Trophoblast cell (in vitro differentiated cells and primary cell): Measurements from ENCODE around the gene ZNF469.

Experiments used
- DNase-seq, 2 donors: peaks; one replicate each; pipeline ENCODE4 v3.0.0-alpha.2; 2016
- H2AFZ ChIP-seq: 2 replicates; pipeline ENCODE4 v1.6.1; 2013; ENCODE audit warnings: low read length, moderate library complexity, mild to moderate bottlenecking; ENCODE audit not compliant: insufficient read depth, poor library complexity
- H2AK5ac ChIP-seq: 2 replicates; pipeline ENCODE4 v1.6.1; 2013; ENCODE audit warnings: mild to moderate bottlenecking, low read length
- H2BK120ac ChIP-seq: 2 replicates; pipeline ENCODE4 v1.6.1; 2013; ENCODE audit warnings: low read length, mild to moderate bottlenecking, moderate library complexity; ENCODE audit not compliant: insufficient read depth, poor library complexity
- H2BK12ac ChIP-seq: 2 replicates; pipeline ENCODE4 v1.6.1; 2013; ENCODE audit warnings: mild to moderate bottlenecking, low read length, moderate library complexity
- H2BK5ac ChIP-seq: 2 replicates; pipeline ENCODE4 v1.6.1; 2013; ENCODE audit warnings: low read length, low read depth, moderate library complexity, mild to moderate bottlenecking; ENCODE audit not compliant: poor library complexity
- H3K14ac ChIP-seq: 2 replicates; pipeline ENCODE4 v1.6.1; 2013; ENCODE audit warnings: mild to moderate bottlenecking, low read length
- H3K18ac ChIP-seq: 2 replicates; pipeline ENCODE4 v1.6.1; 2013; ENCODE audit warnings: mild to moderate bottlenecking, low read length
- H3K23ac ChIP-seq: 2 replicates; pipeline ENCODE4 v1.6.1; 2013; ENCODE audit warnings: low read length
- H3K27ac ChIP-seq: 2 replicates; pipeline ENCODE4 v1.5.1; 2013; ENCODE audit warnings: low read depth, mild to moderate bottlenecking, inconsistent platforms, low read length, moderate library complexity
- H3K27me3 ChIP-seq: 2 replicates; pipeline ENCODE4 v1.6.1; 2013; ENCODE audit warnings: inconsistent platforms, mild to moderate bottlenecking, low read length, moderate library complexity; ENCODE audit not compliant: insufficient read depth
- H3K36me3 ChIP-seq, 2 experiments: 1 replicate in 1 of 2; 2 replicates in 1 of 2; pipeline ENCODE4 v1.6.1; 2013; ENCODE audit warnings: low read length in 2 of 2, mild to moderate bottlenecking in 2 of 2, moderate library complexity in 1 of 2; ENCODE audit not compliant: insufficient read depth in 2 of 2, control insufficient read depth in 1 of 2
- H3K4ac ChIP-seq: 2 replicates; pipeline ENCODE4 v1.6.1; 2013; ENCODE audit warnings: low read depth, mild to moderate bottlenecking, low read length, moderate library complexity
- H3K4me1 ChIP-seq, 2 experiments: 1 replicate in 1 of 2; 2 replicates in 1 of 2; pipeline ENCODE4 v1.6.1; 2013; ENCODE audit warnings: low read length in 2 of 2, mild to moderate bottlenecking in 2 of 2, moderate library complexity in 1 of 2; ENCODE audit not compliant: insufficient read depth in 2 of 2, control insufficient read depth in 1 of 2
- H3K4me2 ChIP-seq: 2 replicates; pipeline ENCODE4 v1.6.1; 2013; ENCODE audit warnings: inconsistent platforms, mild to moderate bottlenecking, low read length, moderate library complexity
- H3K4me3 ChIP-seq: 2 replicates; pipeline ENCODE4 v1.5.1; 2013; ENCODE audit warnings: mild to moderate bottlenecking, low read depth, low read length, inconsistent platforms
- H3K79me1 ChIP-seq: one replicate; pipeline ENCODE4 v1.6.1; 2013; ENCODE audit warnings: low read length
- H3K79me2 ChIP-seq: 2 replicates; pipeline ENCODE4 v1.6.1; 2013; ENCODE audit warnings: low read length, mild to moderate bottlenecking; ENCODE audit not compliant: control insufficient read depth, insufficient read depth, poor library complexity
- H3K9ac ChIP-seq: 2 replicates; pipeline ENCODE4 v1.6.1; 2013; ENCODE audit warnings: mild to moderate bottlenecking, low read length
- H3K9me3 ChIP-seq: 2 replicates; pipeline ENCODE4 v1.6.1; 2013; ENCODE audit warnings: low read depth, mild to moderate bottlenecking, control low read depth, inconsistent platforms, low read length; ENCODE audit not compliant: insufficient read depth
- H4K12ac ChIP-seq: 2 replicates; pipeline ENCODE4 v1.6.1; 2013; ENCODE audit warnings: low read depth, mild to moderate bottlenecking, low read length, moderate library complexity
- H4K8ac ChIP-seq: 2 replicates; pipeline ENCODE4 v1.6.1; 2013; ENCODE audit warnings: low read depth, mild to moderate bottlenecking, low read length, moderate library complexity
- H4K91ac ChIP-seq: one replicate; pipeline ENCODE4 v1.6.1; 2013; ENCODE audit warnings: low read depth, mild to moderate bottlenecking, low read length, moderate library complexity
- WGBS: extraction: QIAGEN DNeasy Blood & Tissue Kit; methylation state at CpG from one replicate; pipeline ENCODE4 v1.1.7; 2013; ENCODE audit warnings: missing lambda C conversion rate; ENCODE audit not compliant: insufficient read length, insufficient coverage; ENCODE audit errors: extremely low coverage; 5-methylcytosine and 5-hydroxymethylcytosine counted together

Gene ZNF469

DNA sequence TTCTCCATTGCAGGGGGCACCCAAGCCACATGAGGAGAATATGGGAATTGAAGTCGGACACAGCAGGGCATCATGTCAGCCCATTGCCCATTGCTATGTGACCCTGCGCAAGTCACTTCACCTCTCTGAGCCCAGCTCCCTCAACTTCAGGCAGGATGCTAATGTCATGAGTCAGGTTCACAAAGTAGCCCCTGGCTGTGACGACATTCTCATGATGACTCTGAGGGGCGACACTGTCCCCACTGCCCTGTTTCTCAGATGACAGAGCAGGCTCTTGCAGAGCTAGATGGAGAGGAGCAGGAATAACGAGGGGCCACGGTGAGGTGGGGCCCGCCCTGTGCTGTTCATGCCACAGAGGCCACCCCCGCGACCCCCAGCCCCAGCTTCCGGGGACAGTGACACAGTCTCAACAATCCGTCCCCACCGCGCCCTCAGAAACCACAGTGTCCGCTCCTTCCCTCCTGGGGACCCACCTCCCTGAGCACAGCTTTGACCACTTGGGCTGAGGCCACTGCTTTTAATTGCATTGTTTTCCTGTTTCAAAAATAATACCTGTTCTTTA, 13.2 kb upstream of the ZNF469 start:
- H3K27ac ChIP-seq: no peak overlapping the region
- H3K4me3 ChIP-seq: no peak overlapping the region
- H2AK5ac ChIP-seq: no peak overlapping the region
- H4K8ac ChIP-seq: no peak overlapping the region
- no peak overlapping the region for H3K9ac ChIP-seq
- H2BK120ac ChIP-seq: no peak overlapping the region
- H3K36me3 ChIP-seq: no peaks in the 10 kb centered on the region
- no peaks in the 10 kb centered on the region for H3K79me1 ChIP-seq
- H3K79me2 ChIP-seq: no peaks in the 10 kb centered on the region
- H3K4me1 ChIP-seq: no peaks in the 10 kb centered on the region
- H3K18ac ChIP-seq: no peak overlapping the region
- H3K23ac ChIP-seq: no peak overlapping the region
- H3K14ac ChIP-seq: no peak overlapping the region
- no peak overlapping the region for H3K4me2 ChIP-seq
- no CpG with 5 or more reads among the region's 14 CpGs for WGBS
- H4K91ac ChIP-seq: no peak overlapping the region
- H3K27me3 ChIP-seq: no peaks in the 10 kb centered on the region
- H3K9me3 ChIP-seq: peaks cover 10% of the 10 kb centered on the region
- no peak overlapping the region for H2BK5ac ChIP-seq
- H2BK12ac ChIP-seq: no peak overlapping the region
- no peak overlapping the region for H3K4ac ChIP-seq
- no peak overlapping the region for H4K12ac ChIP-seq
- no peak overlapping the region for H2AFZ ChIP-seq
- no peak for DNase-seq

GRCh38 chr16:88370365-88370764, 12.4 kb upstream of the ZNF469 start:
- no peaks in the 10 kb centered on the region for H3K79me1 ChIP-seq
- H3K27ac ChIP-seq: no peak overlapping the region
- no peak overlapping the region for H3K14ac ChIP-seq
- H3K36me3 ChIP-seq: no peaks in the 10 kb centered on the region
- H3K18ac ChIP-seq: no peak overlapping the region
- H3K4me2 ChIP-seq: no peak overlapping the region
- no peak overlapping the region for H2BK5ac ChIP-seq
- H3K9me3 ChIP-seq: peaks cover 10% of the 10 kb centered on the region
- H2BK120ac ChIP-seq: no peak overlapping the region
- no peak overlapping the region for H3K23ac ChIP-seq
- no peak overlapping the region for H2BK12ac ChIP-seq
- no peak for DNase-seq
- no CpG with 5 or more reads among the region's 15 CpGs for WGBS
- H4K91ac ChIP-seq: no peak overlapping the region
- no peak overlapping the region for H4K8ac ChIP-seq
- no peaks in the 10 kb centered on the region for H3K27me3 ChIP-seq
- no peaks in the 10 kb centered on the region for H3K79me2 ChIP-seq
- H2AFZ ChIP-seq: no peak overlapping the region
- no peak overlapping the region for H3K4ac ChIP-seq
- H2AK5ac ChIP-seq: no peak overlapping the region
- no peak overlapping the region for H3K9ac ChIP-seq
- H4K12ac ChIP-seq: no peak overlapping the region
- H3K4me3 ChIP-seq: no peak overlapping the region
- H3K4me1 ChIP-seq: no peaks in the 10 kb centered on the region

DNA sequence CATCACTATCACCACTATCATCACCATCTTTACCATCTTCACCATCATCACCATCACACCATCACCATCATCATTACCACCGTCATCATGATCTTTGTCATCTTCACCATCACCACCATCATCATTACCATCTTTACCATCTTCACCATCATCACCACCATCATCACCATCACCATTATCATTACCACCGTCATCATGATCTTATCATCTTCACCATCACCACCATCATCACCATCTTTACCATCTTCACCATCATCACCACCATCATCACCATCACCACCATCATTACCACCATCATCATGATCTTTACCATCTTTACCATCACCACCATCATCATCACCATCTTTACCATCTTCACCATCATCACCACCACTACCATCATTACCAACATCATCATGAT, 10.2 kb upstream of the ZNF469 start:
- H4K12ac ChIP-seq: no peak overlapping the region
- H3K27me3 ChIP-seq: no peaks in the 10 kb centered on the region
- H3K79me2 ChIP-seq: no peaks in the 10 kb centered on the region
- no CpG with 5 or more reads among the region's 2 CpGs for WGBS
- peaks cover 2% of the 10 kb centered on the region for H3K9me3 ChIP-seq
- no peak overlapping the region for H3K9ac ChIP-seq
- H3K14ac ChIP-seq: no peak overlapping the region
- no peak overlapping the region for H3K4me2 ChIP-seq
- H3K79me1 ChIP-seq: no peaks in the 10 kb centered on the region
- no peak overlapping the region for H3K27ac ChIP-seq
- no peak overlapping the region for H2BK12ac ChIP-seq
- DNase-seq: no peak
- H4K8ac ChIP-seq: no peak overlapping the region
- H3K23ac ChIP-seq: no peak overlapping the region
- H4K91ac ChIP-seq: no peak overlapping the region
- H3K18ac ChIP-seq: no peak overlapping the region
- H3K4me3 ChIP-seq: no peak overlapping the region
- no peak overlapping the region for H2BK5ac ChIP-seq
- no peaks in the 10 kb centered on the region for H3K36me3 ChIP-seq
- H3K4ac ChIP-seq: no peak overlapping the region
- H3K4me1 ChIP-seq: no peaks in the 10 kb centered on the region
- H2BK120ac ChIP-seq: no peak overlapping the region
- no peak overlapping the region for H2AFZ ChIP-seq
- H2AK5ac ChIP-seq: no peak overlapping the region

DNA sequence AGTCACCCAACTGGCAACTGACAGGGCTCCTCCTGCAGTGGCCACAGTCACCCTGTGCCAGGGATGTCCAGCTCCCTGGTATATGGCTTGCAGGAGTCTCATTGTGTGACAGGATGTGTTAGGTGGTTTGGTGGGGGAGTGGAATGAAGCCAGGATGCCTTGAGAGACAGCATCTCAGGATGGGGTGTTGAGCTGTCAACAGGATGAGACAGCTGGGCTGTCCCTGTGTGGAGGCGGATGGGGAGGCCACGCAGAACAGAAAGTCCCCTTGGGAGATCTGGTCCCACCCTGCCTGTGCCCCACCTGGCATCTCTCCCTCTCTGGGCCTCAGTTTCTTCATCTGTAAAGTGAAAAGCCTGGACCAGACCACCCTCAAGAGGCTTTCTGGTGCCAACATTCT, 9.5 kb upstream of the ZNF469 start:
- H2BK12ac ChIP-seq: no peak overlapping the region
- no peak overlapping the region for H3K23ac ChIP-seq
- no peaks in the 10 kb centered on the region for H3K27me3 ChIP-seq
- H2BK5ac ChIP-seq: no peak overlapping the region
- H3K9me3 ChIP-seq: peaks cover 2% of the 10 kb centered on the region
- no peak overlapping the region for H2BK120ac ChIP-seq
- H3K4me1 ChIP-seq: no peaks in the 10 kb centered on the region
- DNase-seq: no peak
- H3K36me3 ChIP-seq: no peaks in the 10 kb centered on the region
- H3K9ac ChIP-seq: no peak overlapping the region
- no peak overlapping the region for H2AK5ac ChIP-seq
- H3K14ac ChIP-seq: no peak overlapping the region
- no peak overlapping the region for H3K18ac ChIP-seq
- no CpG with 5 or more reads among the region's 2 CpGs for WGBS
- H4K12ac ChIP-seq: no peak overlapping the region
- no peak overlapping the region for H3K27ac ChIP-seq
- H4K91ac ChIP-seq: no peak overlapping the region
- H3K79me2 ChIP-seq: no peaks in the 10 kb centered on the region
- H3K4me2 ChIP-seq: no peak overlapping the region
- no peaks in the 10 kb centered on the region for H3K79me1 ChIP-seq
- H3K4ac ChIP-seq: no peak overlapping the region
- no peak overlapping the region for H3K4me3 ChIP-seq
- H2AFZ ChIP-seq: no peak overlapping the region
- H4K8ac ChIP-seq: no peak overlapping the region
